CD4-positive, alpha-beta T cell treated with Interleukin-12 subunit alpha and Interleukin-12 subunit beta, for 1 hour (primary cell): ENCODE data around the gene SMYD4.
"Not testable (repeated sequence)": the region's sequence is repeated elsewhere in the genome, so short reads cannot be mapped to it uniquely, and the experiment has no call there.

Source experiments
- DNase-seq: peaks from one replicate; pipeline ENCODE4 v3.0.0-alpha.2; 2020

SMYD4 gene

GRCh38 chr17:1779571-1780131 lies 50.1 kb downstream of the SMYD4 start:
- DNase-seq: no peak

- DNase-seq: no peak
These were observed 52.8 kb downstream of the SMYD4 start for GRCh38 chr17:1776857-1777256.

- DNase-seq: no peak
These were observed 53.4 kb downstream of the SMYD4 start for GRCh38 chr17:1776328-1776727.

GRCh38 chr17:1774390-1775176 lies 55.1 kb downstream of the SMYD4 start:
- no peak for DNase-seq

- no peak for DNase-seq
These were observed 56.0 kb downstream of the SMYD4 start for GRCh38 chr17:1773696-1774181.

GRCh38 chr17:1773000-1773695 lies 56.6 kb downstream of the SMYD4 start:
- not testable (repeated sequence) for DNase-seq

GRCh38 chr17:1769822-1770477 lies 59.8 kb downstream of the SMYD4 start:
- DNase-seq: no peak

- no peak for DNase-seq
These were observed 62.3 kb downstream of the SMYD4 start for GRCh38 chr17:1767358-1767757.

- no peak for DNase-seq
These were observed 63.1 kb downstream of the SMYD4 start for GRCh38 chr17:1766382-1767135.

- no peak for DNase-seq
These were observed 64.1 kb downstream of the SMYD4 start for GRCh38 chr17:1765576-1765975.

- DNase-seq: not testable (repeated sequence)
These were observed 65.0 kb downstream of the SMYD4 start for GRCh38 chr17:1764705-1765104.

- DNase-seq: peak; percentile 67
These were observed 65.4 kb downstream of the SMYD4 start for GRCh38 chr17:1764284-1764683.

GRCh38 chr17:1762901-1763898 lies 66.5 kb downstream of the SMYD4 start:
- DNase-seq: no peak

- no peak for DNase-seq
These were observed 67.3 kb downstream of the SMYD4 start for GRCh38 chr17:1762233-1762900.

- DNase-seq: no peak
These were observed 70.2 kb downstream of the SMYD4 start for GRCh38 chr17:1759529-1759928.

GRCh38 chr17:1758807-1759206 lies 70.9 kb downstream of the SMYD4 start:
- DNase-seq: no peak

- DNase-seq: no peak
These were observed 73.9 kb downstream of the SMYD4 start for GRCh38 chr17:1755827-1756262.

- DNase-seq: no peak
These were observed 74.4 kb downstream of the SMYD4 start for GRCh38 chr17:1755252-1755826.

- no peak for DNase-seq
These were observed 75.1 kb downstream of the SMYD4 start for GRCh38 chr17:1754430-1755112.
